Mucosa of descending colon (tissue), 3 donors: ENCODE data around the gene WNT7B. TPM values are rescaled to one million over a fixed set of nuclear protein-coding genes. Genes with fewer than 3 reads are reported as not detected.

Experiments
- ATAC-seq: fragments of 200-7000 bp; cut with Tn5 transposase; one replicate; pipeline ENCODE4 v1.9.1; 2020; ENCODE audit warnings: mild to moderate bottlenecking, moderate library complexity
- DNase-seq, 3 donors: peaks; one replicate each; pipeline ENCODE4 v3.0.0-alpha.2; 2020
- H3K36me3 ChIP-seq: fragments of 200-600 bp; one replicate; pipeline ENCODE4 v1.8.0; 2021; ENCODE audit warnings: low read depth, mild to moderate bottlenecking
- H3K4me1 ChIP-seq: fragments of 200-600 bp; one replicate; pipeline ENCODE4 v1.8.0; 2021; ENCODE audit warnings: low read depth, mild to moderate bottlenecking
- H3K4me3 ChIP-seq: fragments of 200-600 bp; one replicate; pipeline ENCODE4 v1.8.0; 2021; ENCODE audit warnings: mild to moderate bottlenecking
- H3K9me3 ChIP-seq: fragments of 200-600 bp; one replicate; pipeline ENCODE4 v1.8.0; 2021; ENCODE audit warnings: mild to moderate bottlenecking
- intact Hi-C, 2 donors: fragments of 100-400 bp; cut with DNase I in 1 of 2; cut with micrococcal nuclease in 1 of 2; formaldehyde crosslinking; loops; one replicate each; pipeline versions ENCODE4 v1.11.0 to v1.11.1; 2022; cut with DNase I, micrococcal nuclease
- total RNA-seq, 3 donors: library from RNA; stranded (reverse); fragmentation: NEBNext Ultra II Directional in 2 of 3; extraction: Animal tissue kit (Norgen Biotek cat#: 25700) in 2 of 3; gene quantifications; one replicate each; pipeline versions ENCODE4 v1.2.1 to v1.2.4, GENCODE V29; 2021 to 2023
- TF ChIP-seq, protein P1 (sequence below): fragments of 200-600 bp; IDR thresholded peaks from one replicate; pipeline ENCODE4 v1.8.0; 2022; ENCODE audit warnings: antibody characterized with exemption, mild to moderate bottlenecking
- donor health status: DM: no; HTN: no; CAD: no; lungs with moderate emphysema.
- donor health status: DM: no; HTN: no; CAD: no.
- donor health status: DM: no; HTN: yes; CAD: no.

Gene WNT7B
- total RNA-seq, 3 donors from 2014 or later: not detected

- TF ChIP-seq, protein P1, sequence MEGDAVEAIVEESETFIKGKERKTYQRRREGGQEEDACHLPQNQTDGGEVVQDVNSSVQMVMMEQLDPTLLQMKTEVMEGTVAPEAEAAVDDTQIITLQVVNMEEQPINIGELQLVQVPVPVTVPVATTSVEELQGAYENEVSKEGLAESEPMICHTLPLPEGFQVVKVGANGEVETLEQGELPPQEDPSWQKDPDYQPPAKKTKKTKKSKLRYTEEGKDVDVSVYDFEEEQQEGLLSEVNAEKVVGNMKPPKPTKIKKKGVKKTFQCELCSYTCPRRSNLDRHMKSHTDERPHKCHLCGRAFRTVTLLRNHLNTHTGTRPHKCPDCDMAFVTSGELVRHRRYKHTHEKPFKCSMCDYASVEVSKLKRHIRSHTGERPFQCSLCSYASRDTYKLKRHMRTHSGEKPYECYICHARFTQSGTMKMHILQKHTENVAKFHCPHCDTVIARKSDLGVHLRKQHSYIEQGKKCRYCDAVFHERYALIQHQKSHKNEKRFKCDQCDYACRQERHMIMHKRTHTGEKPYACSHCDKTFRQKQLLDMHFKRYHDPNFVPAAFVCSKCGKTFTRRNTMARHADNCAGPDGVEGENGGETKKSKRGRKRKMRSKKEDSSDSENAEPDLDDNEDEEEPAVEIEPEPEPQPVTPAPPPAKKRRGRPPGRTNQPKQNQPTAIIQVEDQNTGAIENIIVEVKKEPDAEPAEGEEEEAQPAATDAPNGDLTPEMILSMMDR: no peak
- no peak for ATAC-seq
- Histone ChIP-seq H3K4me1 (peaks cover 9% of the 10 kb centered on the region), H3K4me3 (no peak overlapping the region), H3K36me3 (no peaks in the 10 kb centered on the region), H3K9me3 (no peaks in the 10 kb centered on the region)
- DNase-seq: no peak
- intact Hi-C loops: no loop called here
Observed at GRCh38 chr22:46022881-46023512, 46.0 kb upstream of the WNT7B start.

- no peak overlapping the region for H3K4me3 ChIP-seq
- intact Hi-C loops: no loop called here
- H3K9me3 ChIP-seq: no peaks in the 10 kb centered on the region
- DNase-seq (no peak), ATAC-seq (no peak)
- TF ChIP-seq, protein P1: no peak
- H3K36me3 ChIP-seq: no peaks in the 10 kb centered on the region
- H3K4me1 ChIP-seq: no peaks in the 10 kb centered on the region
Observed at GRCh38 chr22:46021577-46021976, 44.6 kb upstream of the WNT7B start.

DNA sequence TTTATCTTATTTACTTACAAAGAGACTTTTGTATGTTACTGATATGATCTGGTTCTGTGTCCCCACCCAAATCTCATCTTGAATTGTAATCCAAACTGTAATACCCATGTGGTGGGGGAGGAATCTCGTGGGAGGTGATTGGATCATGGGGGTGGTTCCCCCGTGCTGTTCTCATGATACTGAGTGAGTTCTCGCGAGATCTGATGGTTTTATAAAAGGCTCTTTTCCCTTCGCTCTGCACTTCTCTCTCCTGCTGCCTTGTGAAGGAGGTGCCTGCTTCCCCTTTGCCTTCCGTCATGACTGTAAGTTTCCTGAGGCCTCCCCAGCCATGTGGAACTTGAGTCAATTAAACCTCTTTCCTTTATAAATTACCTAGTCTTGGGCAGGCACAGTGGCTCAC is 42.4 kb upstream of the WNT7B start:
- intact Hi-C loops: loop anchor here in 1 of 2 donors (10.0 kb wide), 1 partner anchor 55 kb away; no protein-coding TSS in a partner anchor
- no peak for DNase-seq
- Histone ChIP-seq H3K4me3 (no peak overlapping the region), H3K9me3 (no peaks in the 10 kb centered on the region), H3K4me1 (no peaks in the 10 kb centered on the region), H3K36me3 (no peaks in the 10 kb centered on the region)
- ATAC-seq: no peak
- TF ChIP-seq, protein P1: no peak

DNA sequence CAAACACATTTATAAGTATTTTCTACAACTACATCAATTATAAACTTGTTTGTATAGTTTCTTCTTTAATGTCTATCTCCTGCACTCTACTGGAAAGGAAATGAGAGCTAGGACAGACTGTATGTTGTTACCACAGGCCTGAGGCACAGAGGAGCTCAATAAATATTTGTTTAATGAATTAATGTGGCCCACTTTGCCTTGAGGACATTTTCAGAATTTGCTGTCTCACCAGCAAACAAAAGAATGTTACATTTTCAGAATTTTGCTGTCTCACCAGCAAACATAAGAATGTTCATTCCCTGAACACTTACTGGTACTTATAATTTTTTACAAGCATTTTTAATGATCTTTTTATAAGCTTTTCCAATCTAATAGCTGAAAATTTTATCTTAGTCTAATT is 41.9 kb upstream of the WNT7B start:
- Histone ChIP-seq H3K36me3 (no peaks in the 10 kb centered on the region), H3K4me1 (no peaks in the 10 kb centered on the region), H3K9me3 (no peaks in the 10 kb centered on the region), H3K4me3 (no peak overlapping the region)
- intact Hi-C loops: loop anchor here in 1 of 2 donors (10.0 kb wide), 1 partner anchor 56 kb away; no protein-coding TSS in a partner anchor
- no peak for ATAC-seq
- DNase-seq: no peak
- TF ChIP-seq, protein P1: no peak

GRCh38 chr22:46017166-46017565 is 40.2 kb upstream of the WNT7B start:
- TF ChIP-seq, protein P1: no peak
- Histone ChIP-seq H3K4me1 (peaks cover 10% of the 10 kb centered on the region), H3K4me3 (no peak overlapping the region), H3K9me3 (no peaks in the 10 kb centered on the region), H3K36me3 (no peaks in the 10 kb centered on the region)
- DNase-seq (no peak), ATAC-seq (no peak)
- intact Hi-C loops: loop anchor here in 1 of 2 donors (10.0 kb wide), 1 partner anchor 58 kb away; no protein-coding TSS in a partner anchor
